Activated CD4-positive, alpha-beta T cell treated with anti-CD3 and anti-CD28 coated beads, Interleukin-2, amount 10 ng/mL, durations not matched to agents 7 days and 5 days (primary cell): ENCODE data around the gene KLK6. TPM values are rescaled to one million over a fixed set of nuclear protein-coding genes. Genes with fewer than 3 reads are reported as not detected.
"Not testable (repeated sequence)": the region's sequence is repeated elsewhere in the genome, so short reads cannot be mapped to it uniquely, and the experiment has no call there.

Experiments used
- CTCF ChIA-PET: fragments of 350-600 bp; sonication (Branson Sonifier 250); formaldehyde crosslinking; loops from one replicate; lab custom pipeline; 2021; ENCODE audit warnings: antibody characterized with exemption; lab: Charles Lee
- POLR2A ChIA-PET: fragments of 350-600 bp; sonication (Branson Sonifier 250); formaldehyde crosslinking; loops from one replicate; lab custom pipeline; 2021; ENCODE audit warnings: antibody characterized with exemption; lab: Charles Lee
- DNase-seq: peaks from one replicate; pipeline ENCODE4 v3.0.0-alpha.2; 2020
- H3K27ac Mint-ChIP-seq: one replicate; pipeline ENCODE4 v1.8.0; 2021; ENCODE audit warnings: mild to moderate bottlenecking, moderate library complexity, mixed read lengths
- H3K27me3 Mint-ChIP-seq: one replicate; pipeline ENCODE4 v1.8.0; 2021; ENCODE audit warnings: mixed read lengths
- H3K36me3 Mint-ChIP-seq: one replicate; pipeline ENCODE4 v1.8.0; 2021; ENCODE audit warnings: low read depth, mixed read lengths
- H3K4me1 Mint-ChIP-seq: one replicate; pipeline ENCODE4 v1.8.0; 2021; ENCODE audit warnings: mixed read lengths
- H3K4me3 Mint-ChIP-seq: one replicate; pipeline ENCODE4 v1.8.0; 2021; ENCODE audit warnings: mild to moderate bottlenecking, moderate library complexity, mixed read lengths
- H3K9me3 Mint-ChIP-seq: one replicate; pipeline ENCODE4 v1.8.0; 2021; ENCODE audit warnings: mixed read lengths
- total RNA-seq, 2 experiments: library from RNA; stranded (reverse); gene quantifications; one replicate each; pipeline ENCODE4 v1.2.3, GENCODE V29; 2021

The KLK6 gene
- total RNA-seq, 2 experiments from 2014 or later, result not detected

- CTCF ChIA-PET, result no interaction called here
- Mint-ChIP-seq H3K9me3 (no peaks in the 10 kb centered on the region), H3K27ac (no peak overlapping the region), H3K4me3 (no peak overlapping the region), H3K4me1 (no peaks in the 10 kb centered on the region), H3K27me3 (no peaks in the 10 kb centered on the region), H3K36me3 (no peaks in the 10 kb centered on the region)
- DNase-seq, result no peak
- POLR2A ChIA-PET, result no interaction called here
Observed at GRCh38 chr19:51003316-51003715, 33.9 kb upstream of the KLK6 start.

- H3K27me3 Mint-ChIP-seq, result no peaks in the 10 kb centered on the region
Observed at GRCh38 chr19:51002542-51003311, 33.3 kb upstream of the KLK6 start.

GRCh38 chr19:51002089-51002532, 32.7 kb upstream of the KLK6 start:
- no peak overlapping the region for H3K27ac Mint-ChIP-seq
- DNase-seq, result no peak
- ChIA-PET POLR2A (no interaction called here), CTCF (interaction anchor here (1.0 to 1.5 kb wide), 2 partner anchors 10 to 15 kb away, joined by 3 read pairs; no protein-coding TSS in a partner anchor)
- H3K9me3 Mint-ChIP-seq, result no peaks in the 10 kb centered on the region
- no peaks in the 10 kb centered on the region for H3K27me3 Mint-ChIP-seq
- no peaks in the 10 kb centered on the region for H3K36me3 Mint-ChIP-seq
- no peak overlapping the region for H3K4me3 Mint-ChIP-seq
- no peaks in the 10 kb centered on the region for H3K4me1 Mint-ChIP-seq

More at GRCh38 chr19:51002542-51003311, 33.3 kb upstream of the KLK6 start:
- H3K9me3 Mint-ChIP-seq, result no peaks in the 10 kb centered on the region
- DNase-seq, result peak; percentile 21
- H3K36me3 Mint-ChIP-seq, result no peaks in the 10 kb centered on the region
- CTCF ChIA-PET, result interaction anchor here (1.0 to 1.5 kb wide), 2 partner anchors 10 to 14 kb away, joined by 3 read pairs; no protein-coding TSS in a partner anchor
- no peak overlapping the region for H3K27ac Mint-ChIP-seq
- POLR2A ChIA-PET, result no interaction called here
- no peak overlapping the region for H3K4me3 Mint-ChIP-seq
- no peaks in the 10 kb centered on the region for H3K4me1 Mint-ChIP-seq

GRCh38 chr19:51001515-51001914, 32.1 kb upstream of the KLK6 start, which contains the start of gene KLK8:
Gene KLK8 (minus strand): TSS chr19:51001604. CDS start chr19:51001167, 437 bp downstream.
- Mint-ChIP-seq H3K36me3 (no peaks in the 10 kb centered on the region), H3K27me3 (peaks cover 2% of the 10 kb centered on the region), H3K9me3 (no peaks in the 10 kb centered on the region), H3K27ac (no peak within 1 kb of the TSS), H3K4me1 (no peaks in the 10 kb centered on the region), H3K4me3 (no peak within 1 kb of the TSS)
- ChIA-PET POLR2A (no interaction called here), CTCF (interaction anchor here (1.5 kb wide), 1 partner anchor 15 kb away, joined by 3 read pairs; no protein-coding TSS in a partner anchor)
- no peak for DNase-seq

GRCh38 chr19:51000981-51001380, 31.6 kb upstream of the KLK6 start:
- CTCF ChIA-PET, result no interaction called here
- H3K4me3 Mint-ChIP-seq, result no peak overlapping the region

GRCh38 chr19:51000426-51000825, 31.0 kb upstream of the KLK6 start:
- ChIA-PET POLR2A (no interaction called here), CTCF (no interaction called here)

More at GRCh38 chr19:51000981-51001380, 31.6 kb upstream of the KLK6 start:
- peaks cover 2% of the 10 kb centered on the region for H3K27me3 Mint-ChIP-seq
- no peaks in the 10 kb centered on the region for H3K9me3 Mint-ChIP-seq
- POLR2A ChIA-PET, result no interaction called here
- no peak overlapping the region for H3K27ac Mint-ChIP-seq
- no peaks in the 10 kb centered on the region for H3K36me3 Mint-ChIP-seq
- no peak for DNase-seq
- no peaks in the 10 kb centered on the region for H3K4me1 Mint-ChIP-seq

GRCh38 chr19:50998686-50999085, 29.3 kb upstream of the KLK6 start:
- Mint-ChIP-seq H3K36me3 (no peaks in the 10 kb centered on the region), H3K4me3 (no peak overlapping the region), H3K27me3 (peaks cover 2% of the 10 kb centered on the region), H3K4me1 (no peaks in the 10 kb centered on the region), H3K9me3 (peaks cover 3% of the 10 kb centered on the region), H3K27ac (no peak overlapping the region)
- ChIA-PET POLR2A (no interaction called here), CTCF (no interaction called here)
- DNase-seq, result no peak

More at GRCh38 chr19:51000426-51000825, 31.0 kb upstream of the KLK6 start:
- no peaks in the 10 kb centered on the region for H3K9me3 Mint-ChIP-seq
- H3K27me3 Mint-ChIP-seq, result peaks cover 2% of the 10 kb centered on the region
- no peak overlapping the region for H3K4me3 Mint-ChIP-seq
- H3K36me3 Mint-ChIP-seq, result no peaks in the 10 kb centered on the region
- no peak for DNase-seq
- no peaks in the 10 kb centered on the region for H3K4me1 Mint-ChIP-seq
- no peak overlapping the region for H3K27ac Mint-ChIP-seq

GRCh38 chr19:50998061-50998460, 28.7 kb upstream of the KLK6 start:
- peaks cover 2% of the 10 kb centered on the region for H3K27me3 Mint-ChIP-seq
- H3K4me3 Mint-ChIP-seq, result no peak overlapping the region
- CTCF ChIA-PET, result no interaction called here
- no peak for DNase-seq
- no peaks in the 10 kb centered on the region for H3K36me3 Mint-ChIP-seq
- H3K27ac Mint-ChIP-seq, result no peak overlapping the region
- peaks cover 3% of the 10 kb centered on the region for H3K9me3 Mint-ChIP-seq
- no peaks in the 10 kb centered on the region for H3K4me1 Mint-ChIP-seq
- POLR2A ChIA-PET, result no interaction called here

GRCh38 chr19:50994129-50994528, 24.7 kb upstream of the KLK6 start:
- Mint-ChIP-seq H3K27me3 (peaks cover 16% of the 10 kb centered on the region), H3K4me3 (no peak overlapping the region), H3K9me3 (peaks cover 3% of the 10 kb centered on the region), H3K36me3 (no peaks in the 10 kb centered on the region), H3K27ac (no peak overlapping the region), H3K4me1 (no peaks in the 10 kb centered on the region)
- no peak for DNase-seq
- POLR2A ChIA-PET, result no interaction called here
- CTCF ChIA-PET, result no interaction called here

- Mint-ChIP-seq H3K9me3 (peaks cover 3% of the 10 kb centered on the region), H3K27me3 (peaks cover 20% of the 10 kb centered on the region), H3K27ac (no peak overlapping the region), H3K4me3 (no peak overlapping the region), H3K4me1 (no peaks in the 10 kb centered on the region), H3K36me3 (no peaks in the 10 kb centered on the region)
- CTCF ChIA-PET, result no interaction called here
- POLR2A ChIA-PET, result no interaction called here
- DNase-seq, result no peak
Observed at GRCh38 chr19:50992666-50993035, 23.3 kb upstream of the KLK6 start.

GRCh38 chr19:50984416-50984815, 15.0 kb upstream of the KLK6 start:
- H3K4me1 Mint-ChIP-seq, POLR2A ChIA-PET, H3K36me3 Mint-ChIP-seq, H3K4me3 Mint-ChIP-seq, DNase-seq, H3K27ac Mint-ChIP-seq, H3K9me3 Mint-ChIP-seq: not testable (repeated sequence)
- CTCF ChIA-PET, result interaction anchor here (0.6 kb wide), 1 partner anchor 647 kb away, joined by 4 read pairs; no protein-coding TSS in a partner anchor
- H3K27me3 Mint-ChIP-seq, result peaks cover 21% of the 10 kb centered on the region

- peaks cover 17% of the 10 kb centered on the region for H3K27me3 Mint-ChIP-seq
Observed at GRCh38 chr19:50983625-50984292, 14.4 kb upstream of the KLK6 start, which contains the start of gene KLK7. Gene KLK7 (minus strand): TSS chr19:50983917. CDS start chr19:50982399, 1,518 bp downstream.

GRCh38 chr19:50982186-50982585, 12.8 kb upstream of the KLK6 start:
- no peak overlapping the region for H3K27ac Mint-ChIP-seq
- no peaks in the 10 kb centered on the region for H3K36me3 Mint-ChIP-seq
- H3K4me3 Mint-ChIP-seq, result no peak overlapping the region
- no peaks in the 10 kb centered on the region for H3K4me1 Mint-ChIP-seq
- POLR2A ChIA-PET, result no interaction called here
- CTCF ChIA-PET, result no interaction called here
- no peaks in the 10 kb centered on the region for H3K9me3 Mint-ChIP-seq
- peaks cover 14% of the 10 kb centered on the region for H3K27me3 Mint-ChIP-seq
- no peak for DNase-seq

More at GRCh38 chr19:50983625-50984292, 14.4 kb upstream of the KLK6 start, which contains the start of gene KLK7:
- ChIA-PET POLR2A (no interaction called here), CTCF (interaction anchor here (0.5 to 0.6 kb wide), 2 partner anchors 37 to 647 kb away, joined by 3 to 4 read pairs; no protein-coding TSS in a partner anchor)
- no peak within 1 kb of the TSS for H3K27ac Mint-ChIP-seq
- H3K36me3 Mint-ChIP-seq, result no peaks in the 10 kb centered on the region
- H3K4me1 Mint-ChIP-seq, result no peaks in the 10 kb centered on the region
- H3K9me3 Mint-ChIP-seq, result no peaks in the 10 kb centered on the region
- no peak within 1 kb of the TSS for H3K4me3 Mint-ChIP-seq
- DNase-seq, result no peak
